ENCODE results near the gene PRAMEF17. TPM values are rescaled to one million over a fixed set of nuclear protein-coding genes. Genes with fewer than 3 reads are reported as not detected.

Gene PRAMEF17
- polyA plus RNA-seq, 1 donor = not detected

Other genes with a start within 250 kb of the PRAMEF17 start
- gene PRAMEF26, start 233.6 kb upstream of the PRAMEF17 start, polyA plus RNA-seq (ENCODE audit: insufficient read length) = not detected
- not detected for gene HNRNPCL4, start 224.0 kb upstream of the PRAMEF17 start, polyA plus RNA-seq (ENCODE audit: insufficient read length)
- not detected for gene PRAMEF9, start 217.8 kb upstream of the PRAMEF17 start, polyA plus RNA-seq (ENCODE audit: insufficient read length)
- gene PRAMEF13, start 188.2 kb upstream of the PRAMEF17 start, polyA plus RNA-seq (ENCODE audit: insufficient read length) = not detected
- not detected for gene PRAMEF18, start 163.5 kb upstream of the PRAMEF17 start, polyA plus RNA-seq (ENCODE audit: insufficient read length)
- gene PRAMEF5, start 135.4 kb upstream of the PRAMEF17 start, polyA plus RNA-seq (ENCODE audit: insufficient read length) = not detected
- not detected for gene PRAMEF8, start 104.5 kb upstream of the PRAMEF17 start, polyA plus RNA-seq (ENCODE audit: insufficient read length)
- not detected for gene PRAMEF33, start 86.1 kb upstream of the PRAMEF17 start, polyA plus RNA-seq (ENCODE audit: insufficient read length)
- gene PRAMEF15, start 74.1 kb upstream of the PRAMEF17 start, polyA plus RNA-seq (ENCODE audit: insufficient read length) = not detected
- not detected for gene PRAMEF14, start 42.5 kb upstream of the PRAMEF17 start, polyA plus RNA-seq (ENCODE audit: insufficient read length)
- not detected for gene PRAMEF19, start 17.7 kb upstream of the PRAMEF17 start, polyA plus RNA-seq (ENCODE audit: insufficient read length)
- gene PRAMEF20, start 20.8 kb downstream of the PRAMEF17 start, polyA plus RNA-seq (ENCODE audit: insufficient read length) = not detected
- gene LRRC38, start 124.4 kb downstream of the PRAMEF17 start, polyA plus RNA-seq (ENCODE audit: insufficient read length) = 31.8 TPM
- 29.8 TPM for gene PDPN, start 194.2 kb downstream of the PRAMEF17 start, polyA plus RNA-seq (ENCODE audit: insufficient read length)

All from hindlimb muscle (tissue), 1 donor.